ENCODE results near the gene SUSD6.

DNA sequence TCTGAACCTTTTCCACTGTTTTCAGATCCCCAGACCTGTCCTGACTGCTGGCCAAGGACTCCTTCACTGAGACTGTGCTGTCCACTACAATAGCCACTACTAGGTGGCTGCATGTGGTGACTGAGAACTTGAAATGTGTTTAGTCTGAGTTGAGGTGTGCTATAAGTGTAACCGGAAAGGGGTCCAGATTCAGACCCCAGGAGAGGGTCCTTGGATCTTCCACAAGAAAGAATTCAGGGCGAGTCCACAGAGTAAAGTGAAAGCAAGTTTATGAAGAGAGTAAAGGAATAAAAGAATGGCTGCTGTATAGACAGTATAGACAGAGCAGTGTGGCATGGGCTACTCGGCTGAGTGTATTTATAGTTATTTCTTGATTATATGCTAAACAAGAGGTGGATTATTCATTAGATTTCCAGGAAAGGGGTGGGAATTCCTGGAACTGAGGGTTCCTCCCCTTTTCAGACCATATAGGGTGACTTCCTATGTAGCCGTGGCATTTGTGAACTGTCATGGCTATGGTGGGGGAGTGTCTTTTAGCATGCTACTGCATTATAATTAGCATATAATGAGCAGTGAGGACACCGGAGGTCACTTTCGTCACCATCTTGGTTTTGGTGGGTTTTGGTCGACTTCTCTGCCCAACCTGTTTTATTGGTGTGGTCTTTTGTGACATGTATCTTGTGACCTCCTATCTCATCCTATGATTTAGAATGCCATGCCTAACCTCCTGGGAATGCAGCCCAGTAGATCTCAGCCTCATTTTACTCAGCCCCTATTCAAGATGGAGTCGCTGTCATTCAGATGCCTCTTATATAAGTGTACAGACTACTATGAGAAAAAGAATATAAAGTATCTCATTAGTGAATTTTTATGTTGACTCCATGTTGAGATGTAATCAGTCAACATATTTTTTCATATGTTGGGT is 85.5 kb downstream of the SUSD6 start:
- TF ChIP-seq, protein P1, sequence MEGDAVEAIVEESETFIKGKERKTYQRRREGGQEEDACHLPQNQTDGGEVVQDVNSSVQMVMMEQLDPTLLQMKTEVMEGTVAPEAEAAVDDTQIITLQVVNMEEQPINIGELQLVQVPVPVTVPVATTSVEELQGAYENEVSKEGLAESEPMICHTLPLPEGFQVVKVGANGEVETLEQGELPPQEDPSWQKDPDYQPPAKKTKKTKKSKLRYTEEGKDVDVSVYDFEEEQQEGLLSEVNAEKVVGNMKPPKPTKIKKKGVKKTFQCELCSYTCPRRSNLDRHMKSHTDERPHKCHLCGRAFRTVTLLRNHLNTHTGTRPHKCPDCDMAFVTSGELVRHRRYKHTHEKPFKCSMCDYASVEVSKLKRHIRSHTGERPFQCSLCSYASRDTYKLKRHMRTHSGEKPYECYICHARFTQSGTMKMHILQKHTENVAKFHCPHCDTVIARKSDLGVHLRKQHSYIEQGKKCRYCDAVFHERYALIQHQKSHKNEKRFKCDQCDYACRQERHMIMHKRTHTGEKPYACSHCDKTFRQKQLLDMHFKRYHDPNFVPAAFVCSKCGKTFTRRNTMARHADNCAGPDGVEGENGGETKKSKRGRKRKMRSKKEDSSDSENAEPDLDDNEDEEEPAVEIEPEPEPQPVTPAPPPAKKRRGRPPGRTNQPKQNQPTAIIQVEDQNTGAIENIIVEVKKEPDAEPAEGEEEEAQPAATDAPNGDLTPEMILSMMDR (IDR thresholded peaks at IDR 0.05), result no peak
- no peak for TF ChIP-seq POLR2A (IDR thresholded peaks at IDR 0.05)
